ENCODE measurements around the gene NBDY.

- TF ChIP-seq YY1 (IDR thresholded peaks at IDR 0.05), result no peak
- TF ChIP-seq REST (IDR thresholded peaks at IDR 0.05), result no peak
- no peak for TF ChIP-seq RXRA (IDR thresholded peaks at IDR 0.05)
- TF ChIP-seq CTCF (IDR thresholded peaks at IDR 0.05; ENCODE audit: low read depth, low read length, missing input control), result no peak
- no peak for TF ChIP-seq RAD21 (IDR thresholded peaks at IDR 0.05)
- TF ChIP-seq JUND (IDR thresholded peaks at IDR 0.05), result no peak
- no peak for TF ChIP-seq GABPA (IDR thresholded peaks at IDR 0.05 in 1 of 2, conservative IDR thresholded peaks at IDR 0.05 in 1 of 2)
- no peak for TF ChIP-seq MAX (IDR thresholded peaks at IDR 0.05)
- no peak for TF ChIP-seq HNF4A (conservative IDR thresholded peaks at IDR 0.05)
- no peak for TF ChIP-seq EGR1 (IDR thresholded peaks at IDR 0.05; ENCODE audit: low read depth in 2 of 2)
- TF ChIP-seq ATF3 (IDR thresholded peaks at IDR 0.05), result no peak
- no peak for TF ChIP-seq ZBTB33 (IDR thresholded peaks at IDR 0.05)
Measured at GRCh38 chrX:56759736-56760409, 30.8 kb downstream of the NBDY start.
